ENCODE data around the gene DENND10. TPM values are rescaled to one million over a fixed set of nuclear protein-coding genes. Genes with fewer than 3 reads are reported as not detected.

The DENND10 gene
- total RNA-seq, 4 donors from 2014 or later, result 23.0 to 42.5 (median 30.2) TPM

GRCh38 chr10:119153041-119153440 is 49.1 kb downstream of the DENND10 start:
- H3K4me3 ChIP-seq, result no peak overlapping the region
- no peaks in the 10 kb centered on the region for H3K4me1 ChIP-seq
- 83 to 100% methylated on average over 3 of the region's 5 CpGs for WGBS, 2 donors (ENCODE audit: low coverage in 1 of 2)
- no peak overlapping the region for H3K27ac ChIP-seq
- TF ChIP-seq, protein P1, sequence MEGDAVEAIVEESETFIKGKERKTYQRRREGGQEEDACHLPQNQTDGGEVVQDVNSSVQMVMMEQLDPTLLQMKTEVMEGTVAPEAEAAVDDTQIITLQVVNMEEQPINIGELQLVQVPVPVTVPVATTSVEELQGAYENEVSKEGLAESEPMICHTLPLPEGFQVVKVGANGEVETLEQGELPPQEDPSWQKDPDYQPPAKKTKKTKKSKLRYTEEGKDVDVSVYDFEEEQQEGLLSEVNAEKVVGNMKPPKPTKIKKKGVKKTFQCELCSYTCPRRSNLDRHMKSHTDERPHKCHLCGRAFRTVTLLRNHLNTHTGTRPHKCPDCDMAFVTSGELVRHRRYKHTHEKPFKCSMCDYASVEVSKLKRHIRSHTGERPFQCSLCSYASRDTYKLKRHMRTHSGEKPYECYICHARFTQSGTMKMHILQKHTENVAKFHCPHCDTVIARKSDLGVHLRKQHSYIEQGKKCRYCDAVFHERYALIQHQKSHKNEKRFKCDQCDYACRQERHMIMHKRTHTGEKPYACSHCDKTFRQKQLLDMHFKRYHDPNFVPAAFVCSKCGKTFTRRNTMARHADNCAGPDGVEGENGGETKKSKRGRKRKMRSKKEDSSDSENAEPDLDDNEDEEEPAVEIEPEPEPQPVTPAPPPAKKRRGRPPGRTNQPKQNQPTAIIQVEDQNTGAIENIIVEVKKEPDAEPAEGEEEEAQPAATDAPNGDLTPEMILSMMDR (IDR thresholded peaks at IDR 0.05), result no peak
- TF ChIP-seq EP300 (IDR thresholded peaks at IDR 0.05), result no peak
- no peak for TF ChIP-seq POLR2A (IDR thresholded peaks at IDR 0.05)
- TF ChIP-seq POLR2AphosphoS5 (IDR thresholded peaks at IDR 0.05), result no peak
- H3K36me3 ChIP-seq, result peaks cover 0 to 100% of the 10 kb centered on the region in 2 donors
- H3K27me3 ChIP-seq, result no peaks in the 10 kb centered on the region
- H3K9me3 ChIP-seq, result no peaks in the 10 kb centered on the region
- ATAC-seq, result no peak

DNA sequence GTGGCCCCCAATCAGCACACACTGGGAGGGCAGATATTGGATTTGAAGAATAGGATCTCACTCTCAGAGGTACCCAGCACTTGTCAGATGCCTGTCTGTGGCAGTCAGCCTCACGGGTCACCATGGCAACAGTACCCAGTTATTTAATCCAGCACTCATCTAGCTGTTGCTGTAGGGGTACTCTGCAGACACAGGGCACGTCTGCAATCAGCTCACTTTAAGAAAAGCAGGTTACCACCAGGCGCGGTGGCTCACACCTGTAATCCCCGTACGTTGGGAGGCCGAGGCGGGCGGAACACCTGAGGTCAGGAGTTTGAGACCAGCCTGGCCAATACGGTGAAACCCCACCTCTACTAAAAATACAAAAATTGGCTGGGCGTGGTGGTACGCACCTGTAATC is 49.7 kb downstream of the DENND10 start:
- H3K4me1 ChIP-seq, result no peaks in the 10 kb centered on the region
- no peaks in the 10 kb centered on the region for H3K9me3 ChIP-seq
- no peak for ATAC-seq
- TF ChIP-seq POLR2AphosphoS5 (IDR thresholded peaks at IDR 0.05) (no peak), POLR2A (IDR thresholded peaks at IDR 0.05) (no peak), EP300 (IDR thresholded peaks at IDR 0.05) (no peak)
- TF ChIP-seq, protein P1 (IDR thresholded peaks at IDR 0.05), result no peak
- no peak overlapping the region for H3K4me3 ChIP-seq
- no peaks in the 10 kb centered on the region for H3K27me3 ChIP-seq
- peaks cover 0 to 100% of the 10 kb centered on the region in 2 donors for H3K36me3 ChIP-seq
- H3K27ac ChIP-seq, result no peak overlapping the region
- 80 to 100% methylated on average over 1 of the region's 12 CpGs for WGBS, 2 donors (ENCODE audit: low coverage in 1 of 2)

- peaks cover 0 to 75% of the 10 kb centered on the region in 2 donors for H3K36me3 ChIP-seq
- TF ChIP-seq, protein P1 (IDR thresholded peaks at IDR 0.05), result no peak
- TF ChIP-seq EP300 (IDR thresholded peaks at IDR 0.05) (no peak), POLR2A (IDR thresholded peaks at IDR 0.05) (no peak), POLR2AphosphoS5 (IDR thresholded peaks at IDR 0.05) (no peak)
- H3K4me1 ChIP-seq, result peaks cover 0 to 16% (median under 1%) of the 10 kb centered on the region in 3 donors
- 72 to 73% methylated on average over 2 to 8 of the region's 8 CpGs for WGBS, 2 donors (ENCODE audit: low coverage in 1 of 2)
- H3K27ac ChIP-seq, result no peak overlapping the region
- no peaks in the 10 kb centered on the region for H3K9me3 ChIP-seq
- ATAC-seq, result no peak
- no peaks in the 10 kb centered on the region for H3K27me3 ChIP-seq
- H3K4me3 ChIP-seq, result no peak overlapping the region
These were observed 55.4 kb downstream of the DENND10 start for GRCh38 chr10:119159332-119159731.

DNA sequence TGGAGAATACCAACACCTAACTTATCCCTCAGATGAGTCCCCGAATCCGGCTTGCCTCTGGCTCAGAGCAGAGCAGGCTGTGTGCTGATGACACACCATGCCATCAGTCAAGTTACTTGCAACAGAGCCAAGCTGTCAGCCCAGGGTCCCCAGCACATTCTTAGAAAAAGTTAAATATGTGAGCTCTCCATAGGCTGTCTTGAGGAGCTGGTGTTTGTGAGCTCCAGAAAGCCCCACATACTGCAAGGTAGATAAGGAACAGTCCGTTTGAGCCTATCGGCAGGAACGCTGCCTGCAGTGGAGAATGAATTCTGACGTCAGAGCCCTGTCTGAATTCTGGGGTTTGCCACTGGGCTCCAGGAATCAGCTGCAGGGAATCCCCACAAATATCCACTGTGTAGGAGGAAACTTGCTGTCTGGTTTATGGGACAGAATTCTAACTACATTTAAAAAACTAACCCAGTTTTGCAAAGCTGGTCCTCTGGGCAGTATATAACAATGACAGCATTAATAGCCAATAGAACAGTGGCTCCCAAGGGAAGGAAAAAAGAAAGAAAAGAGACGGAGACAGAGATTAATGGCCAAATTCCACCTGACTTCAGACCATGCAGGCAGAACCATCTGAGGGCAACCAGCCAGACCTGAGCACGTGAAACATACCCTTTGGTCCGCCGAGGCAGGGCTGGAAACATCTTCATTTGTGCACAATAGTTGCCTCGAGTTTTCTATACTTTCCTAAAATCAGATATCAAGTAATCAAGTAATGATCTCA is 58.0 kb downstream of the DENND10 start:
- H3K4me1 ChIP-seq, result peaks cover 0 to 36% (median 10%) of the 10 kb centered on the region in 3 donors
- peak overlapping the region in 3 of 4 donors; percentile 5 to 53 (median 16) for H3K27ac ChIP-seq
- peaks cover 0 to 50% of the 10 kb centered on the region in 2 donors for H3K36me3 ChIP-seq
- H3K27me3 ChIP-seq, result no peaks in the 10 kb centered on the region
- H3K4me3 ChIP-seq, result no peak overlapping the region
- no peak for ATAC-seq
- WGBS, 2 donors (ENCODE audit: low coverage in 1 of 2), result 48 to 57% methylated on average over 4 to 11 of the region's 11 CpGs
- TF ChIP-seq POLR2AphosphoS5 (IDR thresholded peaks at IDR 0.05) (no peak), EP300 (IDR thresholded peaks at IDR 0.05) (no peak), POLR2A (IDR thresholded peaks at IDR 0.05) (no peak)
- TF ChIP-seq, protein P1 (IDR thresholded peaks at IDR 0.05), result peak in 3 of 4 experiments; percentile 32 to 53 (median 33)
- H3K9me3 ChIP-seq, result no peaks in the 10 kb centered on the region
